AG20443 (cell line): ENCODE data around the gene ITIH5.

Experiments used
- DNase-seq: peaks from one replicate; pipeline ENCODE4 v3.0.0; 2012; ENCODE audit warnings: low spot score, mixed read lengths

The ITIH5 gene

DNA sequence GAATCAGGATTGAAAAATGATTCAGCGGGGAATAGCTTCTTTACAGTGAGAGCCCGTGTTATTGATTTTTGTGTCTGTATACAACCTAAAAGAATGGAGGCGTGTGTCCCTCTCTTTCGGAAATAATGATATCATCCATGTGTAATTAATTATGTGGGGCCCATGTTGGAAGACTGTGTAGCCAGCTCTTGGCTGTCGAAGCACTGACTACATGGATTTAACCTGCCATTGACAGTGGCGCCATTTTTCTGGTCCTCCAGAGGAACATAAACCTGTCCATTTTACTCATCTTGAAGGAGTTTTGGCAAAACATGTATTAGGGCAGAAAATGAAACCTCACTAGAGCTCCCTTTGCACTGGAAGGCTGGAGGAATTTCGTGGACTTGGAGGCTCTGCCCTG is 119.6 kb downstream of the ITIH5 start:
- no peak for DNase-seq

DNA sequence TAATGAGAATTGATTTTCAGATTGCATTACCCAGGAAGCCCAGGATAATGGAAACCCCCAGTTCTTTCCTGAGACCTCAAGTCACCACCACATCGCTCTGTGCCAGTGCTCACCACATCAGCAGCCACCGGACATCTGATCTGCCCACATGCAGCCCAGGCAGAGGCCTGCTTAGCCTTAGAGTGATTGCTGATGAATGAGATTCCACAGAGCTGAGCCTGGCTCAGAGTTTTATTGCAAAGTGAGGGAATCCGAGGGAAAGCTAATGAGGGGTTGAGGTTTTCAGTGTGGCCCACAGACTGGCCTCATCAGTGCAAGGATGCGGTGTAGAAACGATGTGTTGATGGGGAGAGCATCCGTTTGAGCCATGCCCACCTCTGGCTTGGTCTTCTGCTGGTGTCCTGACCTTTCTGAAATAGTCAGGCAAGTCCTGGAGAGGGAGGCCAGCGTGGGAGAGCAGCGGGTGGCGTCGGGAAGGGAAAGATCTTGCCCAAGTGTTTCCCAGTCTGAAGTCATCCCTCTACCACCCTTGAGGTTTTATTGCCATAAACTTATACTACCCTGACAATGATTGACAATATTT is 120.3 kb downstream of the ITIH5 start:
- no peak for DNase-seq

DNA sequence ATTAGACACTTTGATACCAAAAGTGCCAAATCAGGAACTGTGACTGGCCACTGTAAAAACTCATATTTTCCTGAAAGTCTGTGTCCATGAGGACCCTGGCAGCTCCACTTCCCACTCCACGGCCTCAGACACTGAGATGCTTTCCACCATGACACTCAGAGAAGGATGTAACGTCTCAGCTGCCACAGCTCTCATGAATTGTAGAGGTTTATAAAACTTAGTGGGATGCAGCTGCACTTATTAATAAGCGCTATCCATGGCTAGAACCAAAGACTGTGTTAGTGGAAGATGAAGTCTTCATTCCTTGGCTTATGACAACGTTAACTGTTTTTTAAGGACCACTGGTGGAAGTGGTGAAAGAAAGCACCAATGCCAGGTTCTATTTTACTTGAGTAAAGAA is 121.0 kb downstream of the ITIH5 start:
- no peak for DNase-seq

DNA sequence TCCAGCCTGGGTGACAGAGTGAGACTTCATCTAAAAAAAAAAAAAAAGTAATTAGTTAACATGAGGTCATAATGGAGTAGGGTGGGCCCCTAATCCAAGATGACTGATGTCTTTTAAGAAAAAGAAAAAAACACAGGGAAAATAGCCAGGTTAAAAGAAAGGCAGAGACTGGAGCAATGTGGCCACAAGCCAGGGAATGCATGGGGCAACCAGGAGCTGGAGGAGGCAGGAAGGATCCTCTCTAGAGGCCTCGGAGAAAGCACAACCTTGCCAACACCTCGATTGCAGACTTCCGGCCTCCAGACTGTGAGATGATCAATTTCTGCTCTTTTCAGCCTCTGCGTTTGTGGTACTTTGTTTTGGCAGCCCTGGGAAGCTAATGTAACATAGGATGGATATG is 121.5 kb downstream of the ITIH5 start:
- DNase-seq = no peak

DNA sequence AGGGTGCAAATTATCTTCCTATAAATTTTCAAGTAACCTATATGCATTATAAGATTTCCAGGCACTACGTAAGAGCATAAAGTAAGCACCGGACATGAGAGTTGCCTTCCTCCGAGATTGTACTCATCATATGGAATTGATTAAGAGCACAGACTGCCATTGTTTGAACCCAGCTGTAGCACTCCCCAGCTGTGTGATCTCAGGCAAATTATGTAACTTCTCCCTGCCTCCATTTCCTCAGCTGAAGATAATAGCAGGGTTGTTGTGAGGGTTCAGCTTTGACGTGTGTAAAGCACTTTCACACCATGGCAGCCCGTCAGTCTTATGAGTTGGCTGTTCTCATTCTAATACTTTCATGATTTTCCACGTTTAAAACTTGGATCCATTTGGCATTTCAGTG is 122.6 kb downstream of the ITIH5 start:
- DNase-seq = no peak

DNA sequence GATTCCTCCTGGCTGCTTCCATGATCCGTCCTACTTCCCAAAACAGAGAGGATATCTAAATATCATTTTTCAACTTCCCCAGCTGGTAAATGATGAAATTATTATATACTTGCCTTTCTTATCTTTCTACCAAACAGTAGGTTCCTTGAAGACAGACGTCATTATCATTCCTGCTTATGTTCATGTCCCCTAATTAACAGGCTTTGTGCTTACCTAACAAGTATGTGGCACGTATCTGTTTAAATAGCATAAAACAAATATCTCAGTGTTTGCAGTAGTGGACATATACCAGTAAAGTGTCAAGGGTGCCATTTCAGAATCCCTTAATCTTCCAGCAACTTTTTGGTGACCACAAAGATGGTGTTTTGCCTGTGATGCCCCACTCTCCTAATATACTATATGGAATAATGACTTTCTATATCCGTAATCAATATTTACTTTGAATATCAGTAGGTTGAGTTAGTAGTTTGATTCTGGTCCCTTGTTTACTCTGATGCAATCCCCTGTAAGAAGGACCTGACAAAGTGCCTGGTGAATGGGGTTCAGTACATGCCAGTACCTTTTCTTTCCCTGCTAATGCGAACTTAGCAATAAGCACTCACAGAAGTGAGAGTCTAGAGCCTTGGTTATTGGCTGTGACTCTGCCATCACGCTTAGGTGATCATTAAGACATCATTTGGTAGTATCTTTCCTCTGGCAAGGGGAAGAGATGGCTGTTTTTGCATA is 124.4 kb downstream of the ITIH5 start:
- no peak for DNase-seq

DNA sequence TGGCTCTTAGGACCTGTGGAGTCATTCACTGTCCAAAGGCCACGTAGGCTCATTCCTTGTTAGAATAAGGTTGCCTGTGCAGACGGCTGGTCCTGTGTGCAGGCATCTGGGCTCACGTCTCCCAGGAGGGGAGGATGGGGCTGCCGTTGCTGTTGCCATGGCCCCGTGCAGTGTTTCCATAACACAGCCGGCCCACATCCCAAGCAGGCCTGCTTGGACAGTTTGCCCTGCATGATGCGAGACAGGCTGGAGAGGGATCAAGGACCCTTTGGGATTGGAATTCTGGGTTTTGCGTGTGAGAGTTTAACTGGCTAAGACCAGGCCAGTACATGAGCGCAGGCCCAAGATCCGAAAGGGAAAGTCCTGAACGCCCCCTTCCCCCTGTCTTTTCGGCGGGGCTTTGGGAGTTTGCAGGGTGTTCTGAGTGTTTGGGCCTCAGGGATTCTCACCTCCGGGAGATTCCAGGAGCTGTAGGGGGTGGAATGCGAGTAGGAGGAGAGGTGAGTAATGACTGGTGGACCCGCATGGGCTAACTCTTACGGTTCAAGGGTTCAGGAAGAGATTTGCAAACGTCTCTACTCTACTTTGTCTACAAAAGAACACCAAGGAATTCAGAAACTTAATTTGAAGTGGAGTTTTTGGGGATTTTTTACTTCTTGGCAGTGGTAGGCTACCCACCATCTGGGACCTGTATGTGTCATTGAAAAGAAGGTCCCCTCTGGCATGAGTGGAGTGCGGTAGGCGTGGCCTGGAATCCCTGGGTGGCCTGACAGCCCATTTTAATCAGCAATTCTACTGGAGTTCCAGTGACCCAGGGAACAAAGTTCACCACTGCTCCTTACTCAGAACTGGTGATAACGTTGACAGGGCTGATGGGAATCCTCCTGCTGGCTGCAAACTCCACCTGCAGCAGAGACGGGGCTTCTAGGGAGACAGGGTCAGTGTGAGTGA is 125.4 kb downstream of the ITIH5 start:
- DNase-seq = no peak

DNA sequence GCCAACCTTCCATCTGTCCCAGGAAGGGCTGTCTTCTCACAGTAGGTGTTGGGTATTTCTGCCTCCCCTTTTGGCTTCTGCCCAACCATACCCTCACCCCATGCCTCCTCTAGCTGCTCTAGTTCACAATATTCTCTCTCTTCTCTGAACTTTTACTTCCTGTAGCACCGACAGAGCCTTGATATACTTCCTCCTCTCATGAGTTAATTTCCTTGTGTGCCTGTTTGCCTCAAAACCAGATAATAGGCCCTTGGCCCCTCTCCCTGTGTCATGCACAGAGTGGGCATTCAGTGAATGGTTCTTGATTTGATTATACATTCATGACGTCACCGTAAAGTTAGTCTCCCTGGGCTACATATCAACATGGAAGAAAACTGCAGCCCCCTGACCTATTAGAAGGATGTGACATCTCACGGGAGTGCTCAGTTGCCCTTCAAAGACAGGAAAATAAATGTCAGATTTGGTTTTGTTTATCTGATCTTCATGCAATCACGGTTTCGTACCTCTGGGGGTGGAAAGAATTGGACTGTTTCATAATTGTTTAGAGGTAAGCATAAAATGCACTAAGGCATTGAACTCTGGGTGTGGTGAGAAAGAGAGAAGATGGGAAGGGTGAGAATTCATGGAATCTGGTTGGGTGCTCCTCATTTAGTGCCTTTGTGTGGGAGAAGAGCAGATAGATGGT is 127.7 kb downstream of the ITIH5 start:
- no peak for DNase-seq

DNA sequence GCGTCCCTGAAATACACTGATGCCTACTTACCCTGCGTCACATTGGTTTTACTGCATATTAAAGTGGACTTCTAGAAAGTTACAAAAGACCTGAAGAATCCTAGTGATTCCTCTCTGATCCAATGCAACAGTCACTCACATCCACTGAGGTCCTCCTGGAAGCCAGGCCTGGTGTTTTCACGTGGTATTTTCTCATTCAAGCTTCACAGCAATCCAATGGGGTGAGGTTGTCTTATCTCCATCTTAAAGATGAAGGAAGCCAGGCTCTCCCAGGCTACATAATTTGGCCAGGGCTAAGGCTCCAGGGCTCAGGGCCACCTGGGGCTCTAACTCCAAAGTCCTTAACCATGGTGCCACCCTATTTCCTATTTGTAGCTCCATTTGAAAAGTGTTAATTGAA is 129.6 kb downstream of the ITIH5 start:
- DNase-seq = no peak

DNA sequence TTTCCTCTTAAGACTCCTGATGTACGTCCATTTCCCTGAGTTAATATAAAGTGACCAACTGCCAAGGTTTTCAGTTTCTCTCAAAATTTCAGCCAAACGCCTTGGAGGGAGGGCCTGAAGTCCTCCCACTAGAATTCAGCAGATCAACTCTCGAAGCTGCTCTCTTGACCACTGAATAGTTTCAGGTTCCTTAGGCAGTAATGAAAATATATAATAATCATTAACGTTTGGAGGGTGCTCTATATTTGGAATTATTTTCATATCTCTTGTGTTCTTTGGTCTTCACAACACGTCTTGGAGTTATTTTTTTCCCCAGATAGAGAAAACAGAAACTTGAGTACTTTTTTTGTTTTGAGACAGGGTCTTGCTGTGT is 132.3 kb downstream of the ITIH5 start:
- DNase-seq = no peak

DNA sequence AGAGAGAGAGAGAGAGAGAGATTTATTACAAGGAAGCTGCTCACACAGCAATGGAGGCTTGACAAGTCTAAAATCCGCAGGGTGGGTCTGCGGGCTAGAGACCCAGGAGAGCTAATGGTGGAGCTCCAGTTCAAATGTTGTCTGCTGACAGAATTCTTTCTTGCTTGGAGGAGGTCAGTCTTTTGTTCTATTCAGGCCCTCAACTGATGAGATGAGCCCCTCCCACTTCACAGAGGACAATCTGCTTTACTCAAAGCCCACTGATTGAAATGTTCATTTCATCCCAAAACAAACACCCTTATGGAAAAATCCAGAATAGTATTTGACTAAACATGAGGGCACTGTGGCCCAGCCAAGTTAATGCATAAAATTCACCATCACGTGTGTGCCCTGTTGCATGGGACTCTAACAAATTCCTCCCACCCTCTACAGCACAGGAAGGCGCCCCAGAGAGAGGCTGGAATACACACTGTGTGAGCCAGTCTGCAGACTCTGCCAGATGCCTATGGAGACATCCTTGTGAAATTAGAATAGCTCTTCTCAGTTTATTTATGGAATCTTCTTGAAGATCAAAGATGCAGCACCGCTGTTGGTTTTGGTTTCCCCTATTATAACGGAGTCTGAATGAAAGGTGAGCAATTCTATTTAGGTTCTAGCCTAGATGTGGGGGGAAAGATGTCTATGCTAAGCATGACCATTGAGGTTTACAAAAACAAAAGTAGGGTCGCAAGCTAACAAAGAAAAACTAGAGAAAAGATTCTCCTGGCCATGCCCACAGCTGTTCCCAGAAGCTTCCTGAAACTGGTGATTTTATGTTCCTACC is 132.9 kb downstream of the ITIH5 start:
- DNase-seq = no peak

DNA sequence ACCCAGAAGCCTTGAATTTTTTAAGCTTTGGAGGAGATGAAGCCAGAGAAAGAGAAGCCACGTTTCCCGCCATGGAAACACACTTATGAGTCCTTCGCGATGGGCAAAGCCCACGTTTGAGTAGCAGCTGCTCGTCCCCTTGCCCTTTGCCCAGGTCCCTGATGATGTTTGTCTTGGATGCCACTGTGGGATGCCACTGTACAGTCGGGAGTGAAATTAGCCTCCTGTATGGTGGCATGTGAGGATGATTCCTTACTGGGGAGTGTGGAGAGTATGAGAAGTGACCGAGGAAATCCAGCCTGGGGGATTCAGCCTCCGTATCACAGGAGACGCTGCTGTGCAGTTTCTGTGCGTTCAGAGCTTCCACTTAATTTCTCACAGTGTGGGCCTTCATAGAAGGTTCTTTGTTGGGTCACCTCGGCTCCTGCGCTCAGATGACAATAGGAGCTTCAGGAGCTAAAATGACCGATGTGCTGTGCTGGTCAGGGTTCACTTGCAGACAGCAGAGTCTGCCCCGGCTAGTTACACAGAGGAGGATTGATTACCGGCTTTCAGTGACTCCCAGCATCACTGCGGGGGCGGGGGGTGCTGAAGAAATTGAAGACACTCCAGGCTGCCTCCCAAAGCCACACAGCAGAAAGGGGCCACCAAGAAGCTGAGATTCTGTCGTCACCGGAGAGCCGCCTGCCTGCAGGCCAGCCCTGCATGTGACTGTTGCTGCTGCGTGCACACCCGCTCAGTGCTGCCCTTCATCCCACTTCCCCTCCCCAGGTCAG is 133.9 kb downstream of the ITIH5 start:
- DNase-seq = no peak

DNA sequence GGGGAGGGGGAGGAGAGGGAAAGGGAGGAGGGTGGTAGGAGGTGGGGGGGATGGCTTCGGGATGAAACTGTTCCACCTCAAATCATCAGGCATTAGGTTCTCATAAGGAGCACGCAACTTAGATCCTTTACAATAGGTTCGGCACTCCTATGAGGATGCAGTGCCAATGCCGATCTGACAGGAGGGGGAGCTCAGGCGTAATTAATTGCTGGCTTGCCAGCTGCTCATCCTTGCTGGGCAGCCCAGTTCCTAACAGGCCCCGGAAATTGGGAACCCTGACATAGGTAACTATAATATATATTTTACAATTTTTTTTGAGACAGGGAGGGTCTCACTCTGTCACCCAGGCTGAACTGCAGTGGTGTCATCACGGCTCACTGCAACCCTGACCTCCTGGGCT is 137.1 kb downstream of the ITIH5 start:
- DNase-seq = peak; percentile 23

DNA sequence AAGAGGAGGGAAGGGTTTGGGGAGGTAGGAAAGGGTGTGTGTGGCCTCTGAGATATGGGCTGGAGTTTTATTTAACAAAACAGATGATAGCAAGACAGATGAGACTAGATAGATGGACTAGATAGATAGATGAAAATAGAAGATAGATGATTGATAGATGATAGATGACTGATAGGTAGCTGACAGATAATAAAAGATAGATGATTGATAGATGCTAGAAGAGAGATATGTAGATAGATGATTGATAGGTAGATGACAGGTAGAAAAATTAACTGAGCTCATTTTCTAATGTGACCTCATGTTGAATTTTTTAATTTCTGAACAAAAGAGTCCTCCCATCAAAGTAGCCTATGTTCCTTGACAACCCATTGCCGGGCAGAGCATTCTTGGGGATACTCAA is 139.3 kb downstream of the ITIH5 start:
- no peak for DNase-seq

DNA sequence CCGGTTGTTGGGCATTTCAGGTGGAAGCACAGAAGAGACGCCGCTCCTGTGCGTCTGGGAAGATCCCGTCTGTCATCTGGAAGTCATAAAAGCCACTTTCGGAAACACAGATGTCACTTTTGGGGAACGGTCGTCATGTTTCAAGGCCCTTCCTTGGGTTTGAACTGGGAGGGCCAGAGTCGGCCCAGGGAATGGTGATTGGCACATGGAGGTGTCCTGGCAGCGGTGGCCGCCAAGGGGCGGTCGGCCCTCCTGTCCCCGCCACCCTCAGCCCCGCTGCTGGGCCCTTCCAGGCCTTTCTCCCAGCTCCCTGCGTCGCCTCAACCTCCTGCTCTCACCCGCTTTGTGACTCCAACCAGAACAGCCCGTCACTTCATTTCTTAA is 140.8 kb downstream of the ITIH5 start:
- DNase-seq = peak; percentile 35

DNA sequence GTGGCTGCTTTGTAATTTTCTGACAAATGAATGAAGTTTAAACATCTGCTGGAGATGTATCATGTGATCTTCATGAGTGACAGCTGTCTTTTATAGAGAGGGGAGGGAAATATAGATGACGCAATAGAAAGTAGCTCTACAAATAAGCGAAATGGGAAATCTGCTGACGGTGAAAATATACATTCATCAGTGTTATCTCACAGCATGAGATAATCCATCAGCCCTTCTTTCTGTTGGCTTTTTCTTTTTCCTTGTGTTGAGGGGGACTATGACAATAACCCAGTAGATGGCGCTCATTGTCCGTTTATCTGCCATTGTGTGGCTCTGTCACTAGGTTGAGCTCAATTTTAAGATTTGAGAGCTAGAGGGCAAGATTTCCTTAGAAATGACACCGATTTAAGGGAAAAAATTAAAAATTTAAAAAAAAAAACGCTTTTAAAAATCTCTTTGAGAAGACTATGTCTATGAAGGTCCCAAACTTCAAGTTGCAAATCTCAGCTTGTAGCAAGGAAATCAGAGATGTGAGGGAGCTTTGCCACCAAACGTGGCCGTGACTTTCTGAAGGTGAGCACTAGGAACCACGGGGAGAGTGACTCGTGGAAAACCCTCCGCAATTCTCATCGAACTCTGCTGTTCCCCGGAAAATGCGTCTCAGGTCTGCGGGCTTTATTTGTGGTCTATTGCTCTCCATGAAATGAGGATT is 141.3 kb downstream of the ITIH5 start:
- DNase-seq = peak; percentile 77

DNA sequence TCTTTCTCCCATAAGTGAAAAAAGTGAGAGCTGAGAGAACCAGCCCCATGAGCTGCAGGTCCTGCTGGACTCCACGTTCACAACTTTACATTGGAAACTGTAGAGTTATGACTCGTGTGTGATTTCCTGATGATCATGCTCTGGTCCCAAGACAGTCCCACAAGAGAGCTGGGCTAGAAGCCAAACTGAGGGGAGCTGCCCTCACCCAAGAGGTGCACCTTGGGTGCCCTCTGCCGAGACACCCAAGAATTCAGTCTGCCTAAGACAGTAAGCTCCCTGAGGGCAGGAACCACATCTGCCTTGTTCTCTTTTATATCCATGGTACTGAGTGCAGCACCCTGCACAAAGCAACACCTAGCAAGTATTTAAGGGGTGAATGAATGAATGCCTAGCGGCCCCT is 143.1 kb downstream of the ITIH5 start:
- no peak for DNase-seq

DNA sequence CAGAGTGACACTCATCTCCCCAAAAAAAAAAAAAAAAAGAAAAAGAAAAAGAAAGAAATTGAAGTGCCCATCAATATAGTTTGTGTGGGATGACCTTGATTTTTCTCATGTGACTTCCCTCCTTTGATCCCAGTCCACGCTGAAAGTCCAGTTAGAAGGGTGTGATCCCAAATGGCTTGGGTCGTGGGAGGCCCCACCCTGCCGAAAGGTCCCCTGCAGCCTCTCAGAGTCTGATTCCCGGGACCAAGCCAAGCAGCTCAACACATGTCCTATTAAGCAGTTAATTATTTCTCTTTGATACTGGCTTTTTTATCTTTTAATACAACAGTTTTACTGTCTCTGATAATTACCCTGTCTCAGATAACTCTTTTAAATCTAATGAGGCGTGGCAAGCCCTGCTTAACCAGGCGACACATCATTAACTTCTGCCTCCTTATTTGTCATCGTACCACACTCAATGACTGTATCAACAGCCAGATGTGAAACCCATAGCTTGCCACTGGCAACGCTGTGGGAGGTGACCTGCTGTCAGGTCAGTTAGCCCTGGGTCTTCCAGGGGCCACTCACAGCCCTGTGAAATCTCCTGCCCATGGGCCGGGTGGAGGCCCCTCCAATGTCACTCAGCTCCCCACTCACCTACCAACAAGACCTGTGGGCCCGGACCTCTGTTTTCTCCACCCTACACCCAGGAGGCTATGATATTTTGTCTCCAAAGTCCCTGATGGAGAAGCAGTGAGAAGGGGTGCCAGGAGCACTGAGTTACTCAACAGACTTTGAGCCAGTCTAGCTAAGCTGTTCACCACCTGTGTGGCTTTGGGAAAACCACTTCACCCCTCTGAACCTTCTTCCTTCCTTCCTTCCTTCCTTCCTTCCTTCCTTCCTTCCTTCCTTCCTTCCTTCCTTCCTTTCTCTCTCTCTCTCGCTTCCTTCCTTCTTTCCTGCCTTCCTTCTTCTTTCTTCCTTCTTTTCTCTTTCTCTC is 146.0 kb downstream of the ITIH5 start:
- DNase-seq = no peak

DNA sequence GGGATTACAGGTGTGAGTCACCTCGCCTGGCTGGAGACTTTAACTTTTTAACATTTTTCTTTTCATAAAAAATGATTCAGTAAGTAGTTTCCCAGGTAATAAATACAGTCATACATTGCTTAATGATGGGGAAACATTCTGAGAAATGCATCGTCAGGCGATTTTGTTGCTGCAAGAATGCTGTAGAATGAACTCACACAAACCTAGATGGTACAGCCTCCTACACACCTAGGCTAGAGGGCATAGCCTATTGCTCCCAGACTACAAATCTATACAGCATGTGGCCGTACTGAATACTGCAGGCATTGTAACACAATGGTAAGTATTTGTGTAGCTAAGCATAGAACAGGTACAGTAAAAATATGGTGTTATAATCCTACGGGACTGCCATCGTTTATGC is 147.4 kb downstream of the ITIH5 start:
- DNase-seq = no peak
